ENCODE measurements around the gene FCHSD2. TPM values are rescaled to one million over a fixed set of nuclear protein-coding genes. Genes with fewer than 3 reads are reported as not detected.

Gene FCHSD2
- total and polyA plus RNA-seq, 4 donors = 14.7 to 41.6 (median 32.6) TPM

- DNase-seq = no peak
- ATAC-seq (ENCODE audit: insufficient read depth, low FRiP score) = no peak
- H3K27ac ChIP-seq (ENCODE audit: low read depth in 1 of 2, low read length in 1 of 2) = no peak overlapping the region
These were observed 36.6 kb upstream of the FCHSD2 start for GRCh38 chr11:73178681-73179080.

GRCh38 chr11:73177778-73178539 is 35.8 kb upstream of the FCHSD2 start:
- H3K9ac ChIP-seq (ENCODE audit: insufficient read depth in 1 of 2, low read length in 2 of 2) = no peak overlapping the region
- peak; percentile 92 for TF ChIP-seq CTCF (IDR thresholded peaks at IDR 0.05; ENCODE audit: control extremely low read depth, extremely low read depth)
- WGBS, 2 donors = 32 to 35% methylated on average over 15 of the region's 15 CpGs

More at GRCh38 chr11:73178681-73179080, 36.6 kb upstream of the FCHSD2 start:
- no peak overlapping the region for H3K9ac ChIP-seq (ENCODE audit: insufficient read depth in 1 of 2, low read length in 2 of 2)
- H3K4me3 ChIP-seq = no peak overlapping the region
- no peaks in the 10 kb centered on the region for H3K27me3 ChIP-seq (ENCODE audit: control insufficient read depth in 3 of 3, insufficient read depth in 3 of 3, low read length in 2 of 3)
- H3K4me1 ChIP-seq (ENCODE audit: control insufficient read depth in 5 of 5, insufficient read depth in 5 of 5, low read length in 5 of 5) = peaks cover 5 to 11% (median 8%) of the 10 kb centered on the region in 5 donors
- no peaks in the 10 kb centered on the region for H3K36me3 ChIP-seq (ENCODE audit: control insufficient read depth in 4 of 4, insufficient read depth in 4 of 4, low read length in 4 of 4)
- 88 to 93% methylated on average over 4 of the region's 4 CpGs for WGBS, 2 donors
- no peaks in the 10 kb centered on the region for H3K9me3 ChIP-seq (ENCODE audit: control insufficient read depth in 4 of 4, insufficient read depth in 3 of 4, low read length in 3 of 4)
- TF ChIP-seq CTCF (IDR thresholded peaks at IDR 0.05; ENCODE audit: control extremely low read depth, extremely low read depth) = no peak

GRCh38 chr11:73177380-73177777 is 35.3 kb upstream of the FCHSD2 start:
- H3K9ac ChIP-seq (ENCODE audit: insufficient read depth in 1 of 2, low read length in 2 of 2) = no peak overlapping the region
- H3K27ac ChIP-seq (ENCODE audit: low read depth in 1 of 2, low read length in 1 of 2) = peak overlapping the region; percentile 73 to 77
- H3K9me3 ChIP-seq (ENCODE audit: control insufficient read depth in 4 of 4, insufficient read depth in 3 of 4, low read length in 3 of 4) = no peaks in the 10 kb centered on the region
- H3K36me3 ChIP-seq (ENCODE audit: control insufficient read depth in 4 of 4, insufficient read depth in 4 of 4, low read length in 4 of 4) = no peaks in the 10 kb centered on the region
- H3K27me3 ChIP-seq (ENCODE audit: control insufficient read depth in 3 of 3, insufficient read depth in 3 of 3, low read length in 2 of 3) = no peaks in the 10 kb centered on the region
- WGBS, 2 donors = 71 to 72% methylated on average over 3 of the region's 3 CpGs
- ATAC-seq (ENCODE audit: insufficient read depth, low FRiP score) = no peak
- no peak overlapping the region for H3K4me3 ChIP-seq
- H3K4me1 ChIP-seq (ENCODE audit: control insufficient read depth in 5 of 5, insufficient read depth in 5 of 5, low read length in 5 of 5) = peaks cover 5 to 21% (median 8%) of the 10 kb centered on the region in 5 donors
- DNase-seq = peak in 1 of 3 donors; percentile 33
- no peak for TF ChIP-seq CTCF (IDR thresholded peaks at IDR 0.05; ENCODE audit: control extremely low read depth, extremely low read depth)

More at GRCh38 chr11:73177778-73178539, 35.8 kb upstream of the FCHSD2 start:
- DNase-seq (peak; percentile 90 to 94 (median 93)), ATAC-seq (ENCODE audit: insufficient read depth, low FRiP score) (peak; percentile 76)
- Histone ChIP-seq H3K4me1 (ENCODE audit: control insufficient read depth in 5 of 5, insufficient read depth in 5 of 5, low read length in 5 of 5) (peaks cover 5 to 16% (median 8%) of the 10 kb centered on the region in 5 donors), H3K27ac (ENCODE audit: low read depth in 1 of 2, low read length in 1 of 2) (peak overlapping the region; percentile 73 to 77), H3K9me3 (ENCODE audit: control insufficient read depth in 4 of 4, insufficient read depth in 3 of 4, low read length in 3 of 4) (no peaks in the 10 kb centered on the region), H3K27me3 (ENCODE audit: control insufficient read depth in 3 of 3, insufficient read depth in 3 of 3, low read length in 2 of 3) (no peaks in the 10 kb centered on the region), H3K4me3 (no peak overlapping the region), H3K36me3 (ENCODE audit: control insufficient read depth in 4 of 4, insufficient read depth in 4 of 4, low read length in 4 of 4) (no peaks in the 10 kb centered on the region)
